Measurements from ENCODE around the gene MYH9.
A peak's percentile ranks its signal among the peaks of the same experiment; 100 is the strongest.

DNA sequence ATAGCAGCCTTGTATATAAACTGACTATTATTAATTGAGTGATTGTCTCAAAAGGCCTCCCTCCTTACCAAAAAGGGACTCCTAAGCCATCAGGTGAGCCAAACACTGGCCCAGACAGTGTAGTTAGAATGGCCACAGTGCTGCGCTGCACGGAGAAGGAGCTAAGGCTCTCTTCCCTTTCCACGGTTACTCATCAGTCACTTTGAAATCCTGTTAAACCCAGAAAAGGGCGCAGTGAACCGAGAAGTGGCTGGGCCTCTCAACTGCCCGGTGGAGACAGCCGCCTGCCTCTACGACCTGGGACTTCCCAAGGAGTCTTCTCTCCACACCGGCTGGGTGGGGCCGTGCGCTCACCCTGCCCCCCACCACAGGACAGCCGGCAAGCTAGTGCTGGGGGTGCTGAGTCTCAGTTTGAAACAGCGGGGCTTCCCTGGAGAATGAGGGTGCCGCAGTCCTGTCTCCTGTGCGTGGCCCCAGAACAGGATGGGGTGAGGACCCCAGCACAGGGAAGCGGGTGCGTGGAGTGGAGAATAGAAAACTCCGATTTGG is 1.3 kb downstream of the MYH9 start:
- TF ChIP-seq, protein P1, sequence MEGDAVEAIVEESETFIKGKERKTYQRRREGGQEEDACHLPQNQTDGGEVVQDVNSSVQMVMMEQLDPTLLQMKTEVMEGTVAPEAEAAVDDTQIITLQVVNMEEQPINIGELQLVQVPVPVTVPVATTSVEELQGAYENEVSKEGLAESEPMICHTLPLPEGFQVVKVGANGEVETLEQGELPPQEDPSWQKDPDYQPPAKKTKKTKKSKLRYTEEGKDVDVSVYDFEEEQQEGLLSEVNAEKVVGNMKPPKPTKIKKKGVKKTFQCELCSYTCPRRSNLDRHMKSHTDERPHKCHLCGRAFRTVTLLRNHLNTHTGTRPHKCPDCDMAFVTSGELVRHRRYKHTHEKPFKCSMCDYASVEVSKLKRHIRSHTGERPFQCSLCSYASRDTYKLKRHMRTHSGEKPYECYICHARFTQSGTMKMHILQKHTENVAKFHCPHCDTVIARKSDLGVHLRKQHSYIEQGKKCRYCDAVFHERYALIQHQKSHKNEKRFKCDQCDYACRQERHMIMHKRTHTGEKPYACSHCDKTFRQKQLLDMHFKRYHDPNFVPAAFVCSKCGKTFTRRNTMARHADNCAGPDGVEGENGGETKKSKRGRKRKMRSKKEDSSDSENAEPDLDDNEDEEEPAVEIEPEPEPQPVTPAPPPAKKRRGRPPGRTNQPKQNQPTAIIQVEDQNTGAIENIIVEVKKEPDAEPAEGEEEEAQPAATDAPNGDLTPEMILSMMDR (IDR thresholded peaks at IDR 0.05), result no peak
- peak in 1 of 2 donors; percentile 65 for TF ChIP-seq POLR2A (IDR thresholded peaks at IDR 0.05)
